Glutamatergic neuron (in vitro differentiated cells): ENCODE measurements around the gene CBLC. TPM values are rescaled to one million over a fixed set of nuclear protein-coding genes. Genes with fewer than 3 reads are reported as not detected.

Experiments
- DNase-seq: peaks from one replicate; pipeline ENCODE4 v3.0.0; 2022
- H3K27ac Mint-ChIP-seq: one replicate; pipeline ENCODE4 v1.8.0; 2020; ENCODE audit warnings: mild to moderate bottlenecking, mixed read lengths, inconsistent platforms; ENCODE audit not compliant: unreplicated experiment
- H3K27me3 Mint-ChIP-seq: one replicate; pipeline ENCODE4 v1.8.0; 2020; ENCODE audit warnings: mild to moderate bottlenecking, moderate library complexity, mixed read lengths, inconsistent platforms; ENCODE audit not compliant: unreplicated experiment
- H3K36me3 Mint-ChIP-seq: one replicate; pipeline ENCODE4 v1.8.0; 2020; ENCODE audit warnings: mild to moderate bottlenecking, mixed read lengths, inconsistent platforms; ENCODE audit not compliant: unreplicated experiment
- H3K4me1 Mint-ChIP-seq: one replicate; pipeline ENCODE4 v1.8.0; 2020; ENCODE audit warnings: mild to moderate bottlenecking, low read depth, mixed read lengths, inconsistent platforms; ENCODE audit not compliant: unreplicated experiment
- H3K4me3 Mint-ChIP-seq: one replicate; pipeline ENCODE4 v1.8.0; 2020; ENCODE audit warnings: mild to moderate bottlenecking, mixed read lengths, inconsistent platforms; ENCODE audit not compliant: unreplicated experiment
- H3K9me3 Mint-ChIP-seq: one replicate; pipeline ENCODE4 v1.8.0; 2020; ENCODE audit warnings: mild to moderate bottlenecking, moderate library complexity, mixed read lengths, inconsistent platforms; ENCODE audit not compliant: unreplicated experiment
- total RNA-seq: library from RNA; stranded (reverse); fragmentation: NEBNext Ultra II Directional; extraction: Animal tissue kit (Norgen Biotek cat#: 25700); gene quantifications from one replicate; pipeline ENCODE4 v1.2.1, GENCODE V29; 2021; ENCODE audit not compliant: unreplicated experiment
- TF ChIP-seq, protein P1 (sequence below): fragments of 200-600 bp; sonication (generic); IDR thresholded peaks from one replicate; pipeline ENCODE4 v1.5.0; 2021; ENCODE audit not compliant: partially characterized antibody, unreplicated experiment

CBLC gene
- total RNA-seq, 1 donor from 2014 or later: not detected

- no peaks in the 10 kb centered on the region for H3K4me1 Mint-ChIP-seq
- peaks cover 2% of the 10 kb centered on the region for H3K9me3 Mint-ChIP-seq
- H3K36me3 Mint-ChIP-seq: no peaks in the 10 kb centered on the region
- TF ChIP-seq, protein P1, sequence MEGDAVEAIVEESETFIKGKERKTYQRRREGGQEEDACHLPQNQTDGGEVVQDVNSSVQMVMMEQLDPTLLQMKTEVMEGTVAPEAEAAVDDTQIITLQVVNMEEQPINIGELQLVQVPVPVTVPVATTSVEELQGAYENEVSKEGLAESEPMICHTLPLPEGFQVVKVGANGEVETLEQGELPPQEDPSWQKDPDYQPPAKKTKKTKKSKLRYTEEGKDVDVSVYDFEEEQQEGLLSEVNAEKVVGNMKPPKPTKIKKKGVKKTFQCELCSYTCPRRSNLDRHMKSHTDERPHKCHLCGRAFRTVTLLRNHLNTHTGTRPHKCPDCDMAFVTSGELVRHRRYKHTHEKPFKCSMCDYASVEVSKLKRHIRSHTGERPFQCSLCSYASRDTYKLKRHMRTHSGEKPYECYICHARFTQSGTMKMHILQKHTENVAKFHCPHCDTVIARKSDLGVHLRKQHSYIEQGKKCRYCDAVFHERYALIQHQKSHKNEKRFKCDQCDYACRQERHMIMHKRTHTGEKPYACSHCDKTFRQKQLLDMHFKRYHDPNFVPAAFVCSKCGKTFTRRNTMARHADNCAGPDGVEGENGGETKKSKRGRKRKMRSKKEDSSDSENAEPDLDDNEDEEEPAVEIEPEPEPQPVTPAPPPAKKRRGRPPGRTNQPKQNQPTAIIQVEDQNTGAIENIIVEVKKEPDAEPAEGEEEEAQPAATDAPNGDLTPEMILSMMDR: no peak
- H3K4me3 Mint-ChIP-seq: no peak overlapping the region
- peaks cover 8% of the 10 kb centered on the region for H3K27me3 Mint-ChIP-seq
- DNase-seq: no peak
- no peak overlapping the region for H3K27ac Mint-ChIP-seq
Observed at GRCh38 chr19:44732235-44733014, 45.3 kb upstream of the CBLC start.

DNA sequence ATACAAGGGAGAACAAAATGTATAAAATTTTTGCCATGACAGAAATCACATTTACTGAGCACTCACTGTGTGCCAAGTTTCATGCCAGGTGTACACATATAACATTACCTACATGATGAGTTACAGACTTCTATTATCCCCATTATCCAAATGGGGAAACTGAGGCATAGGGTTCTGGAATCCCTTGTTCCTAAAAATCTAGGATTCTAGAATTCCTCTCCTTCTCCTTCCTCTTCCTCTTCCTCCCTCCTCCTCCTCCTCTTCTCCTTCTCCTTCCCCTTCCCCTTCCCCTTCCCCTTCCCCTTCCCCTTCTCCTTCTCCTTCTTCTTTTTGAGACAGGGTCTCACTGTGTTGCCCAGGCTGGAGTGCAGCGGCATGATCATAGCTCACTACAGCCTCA lies 43.3 kb upstream of the CBLC start:
- H3K36me3 Mint-ChIP-seq: no peaks in the 10 kb centered on the region
- DNase-seq: no peak
- TF ChIP-seq, protein P1: no peak
- no peaks in the 10 kb centered on the region for H3K27me3 Mint-ChIP-seq
- H3K27ac Mint-ChIP-seq: no peak overlapping the region
- H3K4me1 Mint-ChIP-seq: no peaks in the 10 kb centered on the region
- peaks cover 2% of the 10 kb centered on the region for H3K9me3 Mint-ChIP-seq
- H3K4me3 Mint-ChIP-seq: no peak overlapping the region

DNA sequence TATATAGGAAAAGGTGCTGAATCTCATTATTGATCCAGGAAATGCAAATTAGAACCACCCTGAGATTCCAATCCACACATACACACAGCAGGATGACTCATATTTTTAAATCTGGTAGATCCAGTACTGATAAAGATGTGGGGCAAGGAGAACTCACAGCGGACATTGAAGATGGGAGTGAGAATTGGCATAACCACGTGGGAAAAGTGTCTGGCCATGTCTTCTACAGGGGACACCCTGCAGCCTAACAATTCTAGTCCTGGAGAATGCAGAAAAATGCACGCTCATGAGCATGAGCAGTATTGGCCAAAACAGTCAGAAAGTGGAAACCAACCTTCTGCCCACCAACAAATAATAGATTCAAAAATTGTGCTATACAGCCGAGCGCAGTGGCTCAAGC lies 42.7 kb upstream of the CBLC start:
- H3K27ac Mint-ChIP-seq: no peak overlapping the region
- TF ChIP-seq, protein P1: no peak
- no peaks in the 10 kb centered on the region for H3K36me3 Mint-ChIP-seq
- no peak overlapping the region for H3K4me3 Mint-ChIP-seq
- H3K27me3 Mint-ChIP-seq: no peaks in the 10 kb centered on the region
- DNase-seq: no peak
- H3K9me3 Mint-ChIP-seq: peaks cover 2% of the 10 kb centered on the region
- H3K4me1 Mint-ChIP-seq: no peaks in the 10 kb centered on the region

- TF ChIP-seq, protein P1: no peak
- no peaks in the 10 kb centered on the region for H3K27me3 Mint-ChIP-seq
- H3K4me3 Mint-ChIP-seq: no peak overlapping the region
- no peaks in the 10 kb centered on the region for H3K36me3 Mint-ChIP-seq
- H3K4me1 Mint-ChIP-seq: no peaks in the 10 kb centered on the region
- H3K9me3 Mint-ChIP-seq: peaks cover 2% of the 10 kb centered on the region
- no peak for DNase-seq
- no peak overlapping the region for H3K27ac Mint-ChIP-seq
Observed at GRCh38 chr19:44737238-44738071, 40.2 kb upstream of the CBLC start.

DNA sequence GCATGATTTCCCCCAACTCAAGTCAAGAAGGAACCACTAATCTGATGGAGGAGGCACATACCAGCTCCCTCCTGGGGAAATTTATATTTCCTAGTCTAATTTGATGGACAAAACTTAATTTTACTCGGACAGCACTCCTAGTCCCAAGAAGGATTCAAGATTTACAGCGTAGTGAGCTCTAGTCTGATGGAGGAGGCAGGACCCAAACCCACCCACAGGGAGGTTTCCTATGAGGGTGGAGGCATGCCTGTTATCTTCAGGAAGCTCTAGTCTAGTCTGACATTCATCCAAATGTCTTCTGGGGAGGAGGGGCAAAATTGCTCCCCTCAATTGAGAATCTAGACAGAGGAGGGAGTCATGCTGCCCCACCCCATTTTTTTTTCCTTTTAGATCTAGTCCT lies 39.6 kb upstream of the CBLC start:
- no peak overlapping the region for H3K4me3 Mint-ChIP-seq
- peaks cover 2% of the 10 kb centered on the region for H3K27me3 Mint-ChIP-seq
- H3K9me3 Mint-ChIP-seq: peaks cover 3% of the 10 kb centered on the region
- no peak for DNase-seq
- no peaks in the 10 kb centered on the region for H3K36me3 Mint-ChIP-seq
- TF ChIP-seq, protein P1: no peak
- H3K27ac Mint-ChIP-seq: no peak overlapping the region
- no peaks in the 10 kb centered on the region for H3K4me1 Mint-ChIP-seq
